ENCODE data around the gene SCAP.

The SCAP gene

GRCh38 chr3:47429476-47430270 is 46.1 kb downstream of the SCAP start:
- no peak for FAIRE-seq

GRCh38 chr3:47428662-47429061 is 47.1 kb downstream of the SCAP start:
- no peak for FAIRE-seq

GRCh38 chr3:47427866-47428265 is 47.9 kb downstream of the SCAP start:
- FAIRE-seq: no peak

GRCh38 chr3:47425959-47426358 is 49.8 kb downstream of the SCAP start:
- FAIRE-seq: no peak

- no peak for FAIRE-seq
Observed at GRCh38 chr3:47425383-47425778, 50.4 kb downstream of the SCAP start.

GRCh38 chr3:47424434-47425382 is 51.0 kb downstream of the SCAP start:
- FAIRE-seq: no peak

GRCh38 chr3:47423548-47424145 is 52.1 kb downstream of the SCAP start:
- FAIRE-seq: no peak

- FAIRE-seq: no peak
Observed at GRCh38 chr3:47422743-47423142, 53.0 kb downstream of the SCAP start.

GRCh38 chr3:47421741-47422649 is 53.7 kb downstream of the SCAP start:
- FAIRE-seq: no peak

- FAIRE-seq: no peak
Observed at GRCh38 chr3:47420511-47421484, 54.9 kb downstream of the SCAP start.

GRCh38 chr3:47420044-47420430 is 55.7 kb downstream of the SCAP start:
- FAIRE-seq: no peak

- FAIRE-seq: no peak
Observed at GRCh38 chr3:47419083-47420043, 56.4 kb downstream of the SCAP start.

- no peak for FAIRE-seq
Observed at GRCh38 chr3:47418167-47419082, 57.3 kb downstream of the SCAP start.

GRCh38 chr3:47416041-47416440 is 59.7 kb downstream of the SCAP start:
- no peak for FAIRE-seq

GRCh38 chr3:47414666-47415587 is 60.8 kb downstream of the SCAP start:
- FAIRE-seq: no peak

GRCh38 chr3:47414161-47414564 is 61.6 kb downstream of the SCAP start:
- no peak for FAIRE-seq

- no peak for FAIRE-seq
Observed at GRCh38 chr3:47413751-47414150, 62.0 kb downstream of the SCAP start.
